GM21381 (cell line): ENCODE data around the gene WSCD2.

ENCODE experiments used
- ATAC-seq: cut with Tn5 transposase; IDR thresholded peaks from one replicate; pipeline ENCODE4 v1.9.1; 2021; ENCODE audit warnings: mild to moderate bottlenecking, moderate library complexity; ENCODE audit not compliant: unreplicated experiment

WSCD2 gene

DNA sequence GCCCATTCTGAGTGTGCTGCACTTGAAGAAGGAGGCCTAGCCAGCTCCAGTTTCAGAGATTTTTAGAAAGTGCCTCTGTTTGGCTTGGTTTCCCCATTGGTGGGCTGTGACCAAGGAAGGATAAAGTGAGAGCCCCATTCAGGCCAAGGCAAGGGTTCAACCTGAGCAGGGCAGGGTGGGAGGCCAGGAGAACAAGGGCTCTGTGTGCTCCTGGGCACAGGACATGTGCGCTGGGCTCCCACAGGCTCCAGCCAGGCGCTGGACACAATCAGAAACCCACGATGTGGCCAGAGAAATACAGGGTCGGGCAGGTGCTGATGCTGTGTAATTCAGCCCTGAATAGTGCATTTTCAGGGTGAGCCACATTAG lies 23.1 kb downstream of the WSCD2 start:
- no peak for ATAC-seq

GRCh38 chr12:108156717-108157116 lies 27.6 kb downstream of the WSCD2 start:
- ATAC-seq: no peak

- no peak for ATAC-seq
These were observed 28.9 kb downstream of the WSCD2 start for GRCh38 chr12:108157870-108158459.

- ATAC-seq: no peak
These were observed 33.1 kb downstream of the WSCD2 start for GRCh38 chr12:108162207-108162606.

DNA sequence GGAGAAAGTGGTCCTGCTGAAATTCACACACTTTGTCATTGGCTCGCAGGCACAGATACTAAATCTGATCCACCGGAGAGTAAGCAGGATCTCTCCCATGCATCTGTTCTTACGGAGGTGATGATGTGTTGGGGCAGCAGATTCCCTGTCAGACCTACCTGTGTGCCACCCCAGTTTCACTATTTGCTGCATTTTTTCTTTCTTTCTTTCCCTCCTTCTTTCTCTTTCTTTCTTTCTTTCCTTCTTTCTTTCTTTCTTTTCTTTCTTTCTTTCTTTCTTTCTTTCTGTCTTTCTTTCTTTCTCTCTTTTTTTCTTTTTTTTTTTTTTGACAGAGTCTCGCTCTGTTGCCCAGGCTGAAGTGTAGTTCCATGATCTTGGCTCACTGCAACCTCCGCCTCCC lies 37.4 kb downstream of the WSCD2 start:
- ATAC-seq: no peak

- ATAC-seq: no peak
These were observed 38.9 kb downstream of the WSCD2 start for GRCh38 chr12:108167974-108168373.

DNA sequence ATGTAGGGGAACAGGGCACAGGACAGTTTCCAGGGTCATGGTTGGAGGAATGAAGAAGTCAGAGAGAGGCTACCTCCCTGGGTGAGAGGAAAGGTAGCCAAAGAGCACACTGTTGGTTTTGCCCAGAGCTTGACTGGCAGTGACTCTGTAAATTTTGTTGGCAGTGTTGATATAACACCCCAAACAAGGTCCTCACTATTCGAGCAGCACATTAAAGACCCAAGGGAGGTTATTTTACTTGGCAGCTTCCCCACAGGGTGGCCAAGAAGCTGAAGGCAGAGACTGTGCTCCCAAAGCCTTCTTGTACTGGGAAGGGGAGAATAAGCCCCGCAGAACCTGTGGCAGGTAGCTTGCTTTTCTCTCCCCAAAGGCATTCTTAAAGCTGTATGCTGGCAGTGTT lies 40.6 kb downstream of the WSCD2 start:
- ATAC-seq: no peak

GRCh38 chr12:108170164-108170563 lies 41.1 kb downstream of the WSCD2 start:
- no peak for ATAC-seq

- no peak for ATAC-seq
These were observed 42.9 kb downstream of the WSCD2 start for GRCh38 chr12:108172033-108172432.

GRCh38 chr12:108173160-108173559 lies 44.1 kb downstream of the WSCD2 start:
- ATAC-seq: no peak

GRCh38 chr12:108173892-108174291 lies 44.8 kb downstream of the WSCD2 start:
- ATAC-seq: no peak

GRCh38 chr12:108174641-108175040 lies 45.6 kb downstream of the WSCD2 start:
- no peak for ATAC-seq

- no peak for ATAC-seq
These were observed 46.2 kb downstream of the WSCD2 start for GRCh38 chr12:108175310-108175709.

- no peak for ATAC-seq
These were observed 47.2 kb downstream of the WSCD2 start for GRCh38 chr12:108176292-108176691.

DNA sequence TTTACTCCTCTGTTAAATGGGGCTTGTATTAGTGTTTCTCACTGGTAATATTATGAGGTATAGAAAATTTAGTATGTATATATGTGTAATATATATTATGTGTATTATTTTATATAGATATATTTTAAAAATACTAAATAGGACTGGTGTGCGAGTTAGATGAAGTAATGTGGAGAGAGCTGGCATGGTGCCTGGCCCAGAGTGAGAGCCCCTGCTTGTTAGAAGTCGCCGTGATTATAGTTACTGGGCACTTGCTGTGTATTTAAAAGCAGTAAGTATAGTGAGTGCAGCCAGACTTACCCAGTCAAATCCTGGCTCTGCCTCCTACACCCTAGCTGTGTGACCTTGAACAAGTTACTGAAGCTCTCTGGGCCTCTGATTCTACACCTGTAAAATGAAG lies 48.0 kb downstream of the WSCD2 start:
- ATAC-seq: no peak

GRCh38 chr12:108179305-108179704 lies 50.2 kb downstream of the WSCD2 start:
- no peak for ATAC-seq

DNA sequence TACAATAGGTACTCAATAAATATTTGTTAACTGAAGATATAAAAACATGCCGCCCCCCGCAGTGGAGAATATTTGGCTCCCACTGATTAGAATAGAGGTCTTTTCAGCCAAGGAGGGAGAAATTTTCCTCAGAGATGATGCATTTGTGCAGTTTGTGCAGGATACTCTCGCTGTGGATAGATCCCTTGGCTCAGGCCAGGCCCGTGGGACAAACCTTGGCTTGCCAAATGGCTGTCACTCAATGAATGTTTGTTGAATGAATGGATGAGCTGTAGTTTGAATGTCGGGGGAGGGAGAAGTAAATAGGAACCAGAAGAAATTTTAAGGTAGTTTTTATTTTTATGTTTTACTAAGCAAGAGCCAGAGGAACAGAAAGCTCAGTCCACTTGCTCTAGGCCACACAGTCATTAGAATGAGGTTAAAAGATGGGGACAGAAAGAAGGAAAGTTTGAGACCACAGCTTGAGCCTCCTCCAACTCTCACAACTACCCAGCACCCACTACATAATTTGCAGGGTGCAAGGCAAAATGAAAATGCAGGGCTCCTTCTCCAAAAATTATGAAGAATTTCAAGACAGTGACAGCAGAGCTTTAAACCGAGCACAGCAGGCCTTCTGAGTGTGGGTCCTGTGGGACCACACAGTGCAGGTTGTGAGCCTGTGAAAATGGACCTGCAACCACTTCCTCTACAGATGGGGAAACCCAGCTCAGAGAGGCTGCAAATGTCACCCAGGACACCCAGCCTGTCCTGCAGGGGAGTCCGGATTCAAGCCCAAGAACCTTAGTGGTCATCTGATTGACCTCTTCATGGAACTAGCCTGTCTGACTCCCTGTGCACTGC lies 51.4 kb downstream of the WSCD2 start:
- no peak for ATAC-seq

DNA sequence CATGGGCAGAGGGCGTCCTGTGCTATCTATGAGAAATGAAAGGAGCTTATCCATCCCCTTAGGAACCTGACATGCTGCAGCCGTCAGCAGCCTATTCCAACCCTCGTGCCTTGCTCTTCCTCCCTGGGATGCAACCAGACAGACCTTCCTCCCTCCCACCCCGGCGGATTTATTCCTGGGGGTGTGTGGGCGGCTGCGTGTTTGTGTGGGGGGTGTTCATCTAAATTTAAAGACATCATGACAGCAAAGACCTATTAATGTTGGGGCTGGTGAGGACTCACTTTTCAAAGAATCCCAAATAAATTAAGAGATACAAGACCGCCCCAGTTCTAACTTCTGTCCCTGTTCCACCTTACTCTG lies 52.0 kb downstream of the WSCD2 start:
- ATAC-seq: no peak

- ATAC-seq: no peak
These were observed 53.0 kb downstream of the WSCD2 start for GRCh38 chr12:108182096-108182495.

GRCh38 chr12:108185002-108185401 lies 55.9 kb downstream of the WSCD2 start:
- ATAC-seq: no peak

GRCh38 chr12:108187831-108188230 lies 58.7 kb downstream of the WSCD2 start:
- no peak for ATAC-seq

DNA sequence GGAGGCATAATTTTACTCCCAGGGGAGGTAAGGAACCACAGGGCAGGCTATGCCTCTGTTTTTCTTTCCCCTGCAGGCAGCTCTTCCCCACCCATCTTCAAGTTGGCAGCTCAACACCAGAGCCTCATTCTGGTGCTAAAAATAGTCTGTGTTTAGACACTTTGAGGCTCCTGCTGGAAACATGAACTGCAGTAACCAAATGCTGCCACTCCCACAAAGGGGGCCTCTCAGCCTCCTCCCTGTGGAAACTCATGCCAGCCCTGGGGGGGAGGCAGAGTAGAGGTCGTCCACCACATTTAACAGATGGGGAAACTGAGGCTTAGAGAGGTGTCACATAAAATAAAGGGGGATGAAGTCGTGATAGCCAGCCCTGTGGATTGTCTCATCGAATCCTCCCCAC lies 61.4 kb downstream of the WSCD2 start:
- no peak for ATAC-seq

DNA sequence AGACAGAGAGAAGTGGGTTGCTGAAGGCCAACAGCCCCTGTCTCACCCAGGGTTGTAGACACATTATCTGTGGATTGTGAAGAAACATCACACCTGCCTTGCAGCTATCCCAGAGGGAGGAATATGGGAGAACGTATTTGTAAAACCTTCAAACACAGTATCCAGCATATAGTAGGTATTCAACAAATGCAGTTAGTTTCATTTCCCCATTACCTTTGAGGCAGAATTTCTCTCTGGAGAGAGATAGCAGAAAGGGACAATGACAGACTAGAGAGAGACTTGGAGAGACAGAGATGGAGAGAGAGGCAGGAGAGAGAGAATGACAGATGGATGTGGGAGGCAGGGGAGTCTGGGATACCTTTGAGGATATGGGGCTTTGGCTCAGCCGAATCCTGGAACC lies 62.0 kb downstream of the WSCD2 start:
- no peak for ATAC-seq
